GM12891 (cell line): ENCODE data around the gene RTP3. TPM values are rescaled to one million over a fixed set of nuclear protein-coding genes. Genes with fewer than 3 reads are reported as not detected.

Experiments
- DNase-seq: peaks from one replicate; pipeline ENCODE4 v3.0.0; 2011; ENCODE audit warnings: low spot score; ENCODE audit not compliant: insufficient read length
- FAIRE-seq: peaks from 2 replicates; lab custom pipeline; 2011; peaks lifted over from hg19 to GRCh38; lab: Jason Lieb, UNC
- PAX5 ChIP-seq: IDR thresholded peaks from 2 replicates; pipeline ENCODE4 v1.6.1; 2011; ENCODE audit warnings: low read length, moderate library complexity, mild to moderate bottlenecking; ENCODE audit not compliant: insufficient read depth, severe bottlenecking
- POLR2A ChIP-seq: IDR thresholded peaks from 2 replicates; pipeline ENCODE4 v1.6.1; 2011; ENCODE audit warnings: low read depth, low read length, control low read depth
- POLR2AphosphoS5 ChIP-seq: IDR thresholded peaks from 2 replicates; pipeline ENCODE4 v1.6.1; 2011; ENCODE audit warnings: low read depth, low read length, control low read depth
- POU2F2 ChIP-seq: IDR thresholded peaks from 2 replicates; pipeline ENCODE4 v1.6.1; 2011; ENCODE audit warnings: low read depth, mild to moderate bottlenecking, control low read depth, low read length, moderate library complexity
- SPI1 ChIP-seq: IDR thresholded peaks from 2 replicates; pipeline ENCODE4 v1.6.1; 2011; ENCODE audit warnings: low read depth, low read length, control low read depth
- TAF1 ChIP-seq: IDR thresholded peaks from 2 replicates; pipeline ENCODE4 v1.6.1; 2011; ENCODE audit warnings: low read depth, low read length, control low read depth
- polyA plus RNA-seq: library from polyadenylated mRNA; unstranded; fragments of >200 nt; gene quantifications from one replicate; pipeline ENCODE4 v1.2.1, GENCODE V29; 2012; ENCODE audit warnings: low read depth, missing spikeins, inconsistent platforms; ENCODE audit not compliant: missing spikeins

The RTP3 gene
- polyA plus RNA-seq: not detected

DNA sequence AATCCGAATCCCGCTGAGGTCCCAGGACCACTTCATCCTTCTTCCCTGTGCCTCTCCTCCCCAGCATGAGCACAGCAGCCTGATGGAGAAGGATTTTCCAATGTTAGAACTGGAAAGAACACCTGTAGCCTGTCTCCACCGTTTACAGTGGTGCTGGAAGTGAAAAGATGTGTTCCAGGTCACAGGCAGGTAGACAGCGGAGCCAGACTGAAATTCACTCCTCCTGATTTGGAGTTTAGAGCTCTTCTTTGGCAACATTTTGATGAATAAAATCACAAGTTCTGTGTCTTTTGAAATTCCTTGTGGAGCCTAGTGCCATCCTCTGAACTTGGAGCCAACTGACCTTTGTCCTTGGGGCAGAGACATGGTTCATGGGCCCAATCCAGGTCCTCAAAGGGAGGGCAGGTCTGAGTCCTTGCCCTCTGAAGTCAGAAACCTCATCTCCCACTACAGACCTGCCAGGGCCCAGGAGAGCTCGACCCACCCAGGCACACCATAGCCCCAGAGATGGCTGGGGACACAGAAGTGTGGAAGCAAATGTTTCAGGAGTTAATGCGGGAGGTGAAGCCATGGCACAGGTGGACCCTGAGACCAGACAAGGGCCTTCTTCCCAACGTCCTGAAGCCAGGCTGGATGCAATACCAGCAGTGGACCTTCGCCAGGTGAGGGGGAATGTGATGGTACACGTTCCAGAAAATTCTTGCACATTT, at the start of gene RTP3:
TSS of gene RTP3 (plus strand) at position 421 of the 710 bp plus-strand sequence. CDS start at position 508, 87 bp downstream.
- TF ChIP-seq POLR2AphosphoS5 (no peak), SPI1 (no peak), PAX5 (no peak), POU2F2 (no peak), POLR2A (no peak), TAF1 (no peak)
- DNase-seq (no peak), FAIRE-seq (no peak)

DNA sequence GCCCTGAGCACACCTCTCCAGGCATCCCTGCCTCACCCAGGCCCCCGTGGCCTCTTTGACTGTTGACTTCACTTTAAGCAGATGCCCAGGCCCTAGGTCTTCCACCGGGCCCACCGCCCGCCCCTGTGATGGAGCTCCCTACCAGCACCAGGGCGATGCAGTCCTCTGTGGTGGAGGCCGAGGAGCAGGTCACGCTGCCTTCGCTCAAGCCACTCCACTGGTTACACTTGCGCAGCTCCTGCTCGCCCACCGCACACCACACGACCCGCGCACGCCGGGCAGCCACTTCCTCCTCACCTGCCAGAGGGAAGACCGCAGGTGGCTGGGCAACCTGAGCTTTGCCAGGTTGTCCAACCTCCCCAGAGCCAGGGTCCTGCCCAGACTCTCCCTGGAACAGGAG, 49.1 kb upstream of the RTP3 start:
- TF ChIP-seq SPI1: no peak
- TF ChIP-seq POLR2AphosphoS5: no peak
- no peak for DNase-seq
- no peak for FAIRE-seq

DNA sequence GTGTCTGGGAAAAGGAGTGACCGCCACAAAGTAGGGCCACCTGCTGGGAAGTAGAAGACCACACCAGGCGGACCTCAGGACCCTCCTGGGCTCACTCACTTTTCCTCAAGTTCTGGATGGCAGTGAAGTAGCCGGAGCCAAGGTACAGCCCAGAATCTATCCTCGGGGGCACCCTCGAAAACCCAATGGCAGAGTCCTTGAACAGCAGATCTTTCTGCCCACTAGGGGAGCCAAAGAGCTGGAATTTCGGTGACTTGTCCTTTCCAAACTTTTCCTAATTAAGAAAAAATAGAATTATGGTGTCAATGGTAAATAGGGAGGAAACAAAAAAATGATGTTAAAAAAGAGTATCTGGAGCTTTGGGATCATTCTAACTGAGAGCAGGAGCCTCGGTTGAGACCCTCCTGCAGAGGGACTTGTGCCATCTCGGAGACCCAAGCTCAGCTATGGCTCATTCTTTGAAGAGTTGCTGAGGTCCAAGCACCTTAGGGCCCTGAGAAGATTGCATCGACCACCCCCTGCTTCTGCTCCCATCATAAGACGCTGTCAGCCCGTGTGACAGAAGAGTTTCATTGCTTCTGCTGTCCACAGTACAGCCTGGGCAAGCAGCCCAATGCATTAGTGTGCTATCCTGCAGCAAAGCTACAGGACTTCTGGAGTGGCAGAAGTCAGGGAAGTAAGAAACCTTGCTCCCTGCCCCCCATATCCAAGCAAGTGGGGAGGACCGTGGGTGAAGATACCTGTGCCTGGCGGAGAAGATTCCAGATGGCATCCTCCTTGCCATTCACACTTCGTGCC, 47.8 kb upstream of the RTP3 start:
- peak; percentile 40 for DNase-seq
- TF ChIP-seq POU2F2 (no peak), POLR2A (no peak), PAX5 (no peak), TAF1 (no peak), POLR2AphosphoS5 (no peak), SPI1 (no peak)
- FAIRE-seq: no peak

DNA sequence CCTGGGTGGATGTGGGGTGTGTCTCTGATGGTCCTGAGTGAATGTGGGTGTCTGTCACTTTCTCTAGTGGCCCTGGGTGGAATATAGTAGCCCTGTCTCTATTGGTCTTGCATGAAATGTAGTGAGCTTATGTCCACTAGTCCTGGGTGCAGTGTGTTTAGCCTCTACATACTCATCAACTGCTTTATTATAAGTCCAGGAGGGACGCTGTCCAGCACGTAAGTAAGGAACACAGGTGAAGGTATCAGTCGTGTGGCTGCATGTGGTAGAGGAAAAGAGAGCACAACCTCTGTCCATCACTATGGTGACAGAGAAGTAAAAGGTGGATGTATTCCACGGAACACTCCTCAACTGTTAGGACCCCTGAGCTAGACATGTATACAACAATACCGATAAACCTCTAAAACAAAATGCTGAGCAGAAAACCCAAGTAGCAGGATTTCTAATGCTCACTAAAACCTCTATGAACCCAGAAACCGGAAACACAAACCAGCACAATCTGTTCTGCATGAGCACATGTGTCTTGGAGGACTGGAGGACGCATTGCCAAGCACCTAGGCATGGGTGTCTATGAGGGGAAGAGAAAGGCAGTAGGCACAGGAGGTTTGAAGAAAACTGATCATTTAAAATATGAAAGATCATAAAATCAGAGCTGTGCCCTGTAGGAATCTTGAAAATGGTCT, 44.1 kb upstream of the RTP3 start:
- DNase-seq (no peak), FAIRE-seq (peak; percentile 26)
- TF ChIP-seq SPI1 (no peak), POU2F2 (no peak), TAF1 (no peak), POLR2A (no peak), PAX5 (no peak), POLR2AphosphoS5 (no peak)

DNA sequence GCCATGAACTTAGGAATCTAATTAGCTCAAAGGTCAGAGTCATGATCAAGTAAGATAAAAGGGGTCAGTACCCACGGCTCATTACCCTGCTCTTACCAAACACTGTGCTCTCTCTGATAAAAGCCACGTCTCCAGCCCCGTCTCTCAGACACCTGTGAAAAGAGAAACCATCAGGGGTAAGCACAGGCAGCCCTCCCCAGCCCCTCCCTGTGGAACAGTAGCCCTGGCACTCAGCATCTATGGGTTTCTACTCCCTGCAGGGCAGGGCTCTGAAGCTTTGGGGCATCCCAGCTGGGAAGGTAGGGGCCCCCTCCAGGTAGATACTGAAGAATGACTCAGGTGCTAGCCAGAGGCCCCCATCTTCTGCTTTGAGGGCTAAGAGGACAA, 43.6 kb upstream of the RTP3 start:
- DNase-seq: no peak
- no peak for TF ChIP-seq PAX5
- no peak for TF ChIP-seq POLR2A
- TF ChIP-seq TAF1: no peak
- no peak for TF ChIP-seq SPI1
- TF ChIP-seq POLR2AphosphoS5: no peak
- TF ChIP-seq POU2F2: no peak
- FAIRE-seq: no peak

DNA sequence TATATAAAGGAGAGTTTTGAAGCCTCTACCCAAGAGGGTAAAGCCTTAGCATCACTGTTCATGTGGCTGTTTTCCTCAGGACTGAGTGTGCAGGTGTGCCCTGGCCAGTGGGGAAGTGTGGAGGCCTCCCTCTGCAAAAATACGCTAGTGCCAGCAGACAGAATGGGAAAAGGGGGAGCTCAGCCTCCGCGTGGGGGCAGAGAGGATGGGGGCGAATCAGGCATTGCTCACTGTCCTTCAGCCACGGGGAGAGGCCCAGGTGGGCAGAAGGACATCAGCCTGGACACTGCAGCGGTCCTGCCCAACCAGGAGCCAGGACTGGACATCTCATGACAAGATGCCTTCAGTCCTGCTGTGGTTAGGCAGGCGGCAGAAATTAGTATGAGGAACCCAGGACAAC, 43.2 kb upstream of the RTP3 start:
- DNase-seq (no peak), FAIRE-seq (no peak)
- TF ChIP-seq POLR2AphosphoS5: no peak
- no peak for TF ChIP-seq POLR2A
- TF ChIP-seq TAF1: no peak
- TF ChIP-seq SPI1: no peak
- no peak for TF ChIP-seq PAX5
- TF ChIP-seq POU2F2: no peak

DNA sequence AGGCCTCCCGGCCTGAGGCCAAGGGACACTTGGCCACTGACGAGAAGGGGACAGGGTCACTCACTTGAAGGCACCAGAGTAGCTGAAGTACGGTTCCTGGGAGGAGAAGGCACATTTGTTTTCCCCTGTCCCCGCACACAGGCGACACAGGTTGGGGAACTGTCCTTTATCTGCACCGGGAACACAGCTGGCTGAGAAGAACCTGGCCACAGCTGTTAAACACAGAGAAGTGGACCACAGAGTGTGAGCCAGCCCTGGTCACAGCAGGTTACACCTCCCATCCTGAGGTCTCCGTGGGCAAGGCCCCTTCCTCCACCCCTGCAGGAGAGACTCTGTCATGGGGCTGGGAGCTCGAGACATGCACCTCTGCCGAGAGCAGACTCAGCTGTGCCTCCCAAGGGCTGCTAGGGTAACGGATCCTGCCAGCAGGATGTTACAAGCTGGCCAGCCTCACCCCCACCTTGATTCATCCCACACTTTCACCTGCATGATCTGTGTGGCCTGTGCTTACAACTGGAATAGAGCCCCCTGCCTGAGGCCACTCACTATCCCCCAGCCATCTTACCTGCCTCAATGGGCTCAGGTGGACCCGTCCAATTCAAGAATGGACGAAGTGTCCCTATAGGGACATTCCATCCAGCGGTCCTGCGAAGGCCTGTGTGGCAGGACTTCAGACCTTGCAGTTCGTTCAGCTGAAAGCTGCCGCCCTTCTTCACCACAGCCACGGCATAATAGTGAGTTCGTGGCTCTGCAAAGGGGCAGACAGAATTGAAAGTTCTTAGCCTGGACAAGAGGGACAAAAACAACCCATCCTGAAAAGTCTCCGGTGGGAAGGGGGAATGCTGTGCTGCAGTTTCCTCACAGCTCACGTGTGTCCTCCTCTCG, 42.3 kb upstream of the RTP3 start:
- FAIRE-seq: no peak
- no peak for DNase-seq
- TF ChIP-seq TAF1: no peak
- no peak for TF ChIP-seq PAX5
- no peak for TF ChIP-seq POLR2A
- no peak for TF ChIP-seq SPI1
- no peak for TF ChIP-seq POLR2AphosphoS5
- no peak for TF ChIP-seq POU2F2

DNA sequence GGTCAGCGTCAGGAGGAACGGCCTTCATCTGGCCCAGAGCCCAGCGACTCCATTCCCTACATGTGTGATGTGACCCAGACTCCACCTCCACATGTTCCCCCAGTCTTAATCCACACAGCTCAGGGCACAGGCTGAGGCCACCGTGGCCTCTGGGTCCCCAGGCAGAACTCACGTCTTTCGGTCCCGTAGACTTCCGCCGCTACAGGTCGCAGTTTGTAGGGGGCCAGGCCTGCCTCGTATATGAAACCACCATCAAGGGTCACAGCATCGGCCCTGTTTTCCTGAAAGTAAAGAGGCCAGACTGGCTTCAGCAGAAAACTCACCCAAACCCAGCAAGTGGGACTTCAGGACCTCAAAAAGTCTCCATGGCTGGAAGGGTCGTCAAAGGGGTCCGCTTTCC, 41.7 kb upstream of the RTP3 start:
- FAIRE-seq (no peak), DNase-seq (no peak)
- TF ChIP-seq PAX5 (no peak), SPI1 (no peak), POLR2A (no peak), TAF1 (no peak), POLR2AphosphoS5 (no peak), POU2F2 (no peak)

DNA sequence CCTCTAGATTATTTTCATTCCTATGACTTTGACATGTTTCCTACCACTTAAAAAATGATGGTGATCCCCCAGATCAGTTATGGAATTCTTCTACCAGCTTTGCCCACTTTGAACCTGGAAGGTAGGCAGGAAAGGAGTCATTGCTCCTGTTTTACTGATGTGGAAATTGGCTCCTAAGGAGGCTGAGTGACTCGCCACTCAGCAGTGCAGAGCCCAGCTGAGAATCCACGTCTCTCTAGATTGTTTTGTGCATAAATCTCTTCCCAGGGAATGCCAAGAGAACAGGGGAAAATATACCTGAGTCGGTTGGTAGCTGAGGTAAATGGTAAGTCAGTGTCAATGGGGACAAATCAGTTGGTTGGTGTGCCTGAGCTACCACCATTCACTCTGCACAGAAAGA, 37.7 kb upstream of the RTP3 start:
- no peak for DNase-seq
- no peak for FAIRE-seq
- TF ChIP-seq POLR2AphosphoS5: no peak
- TF ChIP-seq PAX5: no peak
- TF ChIP-seq SPI1: no peak
- no peak for TF ChIP-seq TAF1
- no peak for TF ChIP-seq POLR2A
- TF ChIP-seq POU2F2: no peak
